IPS DF 4.7 (cell line): ENCODE measurements around the gene MMRN2.

Source experiments
- DNase-seq: peaks from one replicate; pipeline ENCODE4 v3.0.0-alpha.2; 2013; ENCODE audit warnings: low spot score; ENCODE audit errors: extremely low read depth

MMRN2 gene

GRCh38 chr10:86888585-86889381 is 68.6 kb downstream of the MMRN2 start:
- no peak for DNase-seq
